NCI-H1436 (cell line): Measurements from ENCODE around the gene TTC9B.

Experiments used
- DNase-seq: peaks from one replicate; lab custom pipeline; 2025; lab: John Stamatoyannopoulos, UW

TTC9B gene

GRCh38 chr19:40247735-40248262 lies 29.6 kb upstream of the TTC9B start:
- DNase-seq: no peak

GRCh38 chr19:40247178-40247577 lies 29.0 kb upstream of the TTC9B start:
- DNase-seq: no peak

DNA sequence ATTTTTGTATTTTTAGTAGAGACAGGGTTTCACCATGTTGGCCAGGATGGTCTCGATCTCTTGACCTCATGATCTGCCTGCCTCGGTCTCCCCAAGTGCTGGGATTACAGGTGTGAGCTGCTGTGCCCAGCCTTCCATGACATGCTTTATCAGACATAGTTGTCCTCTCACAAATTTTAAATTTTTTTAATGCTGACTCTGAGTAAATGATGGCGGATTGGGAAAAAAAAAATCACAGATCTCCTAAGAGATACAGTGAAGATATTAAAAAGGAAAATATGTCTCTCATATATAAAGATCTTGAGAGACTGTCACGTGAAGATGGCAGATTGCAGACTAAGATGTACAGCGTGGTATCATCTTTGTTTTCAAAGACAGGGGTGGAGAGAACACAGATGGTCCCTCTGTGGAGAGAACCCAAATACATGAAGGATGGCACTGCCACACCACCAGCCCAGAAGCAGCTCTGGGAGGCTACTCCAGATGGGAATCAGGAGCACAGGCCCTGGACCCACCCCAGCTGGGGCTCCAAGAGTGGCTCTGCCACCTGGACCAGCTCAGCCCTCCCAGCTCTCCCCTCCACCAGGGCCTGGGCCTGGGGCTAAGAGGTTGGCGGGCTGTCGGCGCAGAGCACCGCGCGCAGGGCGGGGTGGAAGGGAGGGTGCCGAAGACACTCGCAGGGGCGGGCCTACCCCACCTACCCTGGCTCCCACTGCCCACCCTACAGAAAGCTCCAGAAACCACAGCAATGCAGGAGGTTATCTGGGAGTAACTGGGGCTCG lies 28.3 kb upstream of the TTC9B start:
- DNase-seq: no peak

GRCh38 chr19:40245506-40246128 lies 27.4 kb upstream of the TTC9B start:
- DNase-seq: no peak

GRCh38 chr19:40244579-40245317 lies 26.6 kb upstream of the TTC9B start:
- no peak for DNase-seq

DNA sequence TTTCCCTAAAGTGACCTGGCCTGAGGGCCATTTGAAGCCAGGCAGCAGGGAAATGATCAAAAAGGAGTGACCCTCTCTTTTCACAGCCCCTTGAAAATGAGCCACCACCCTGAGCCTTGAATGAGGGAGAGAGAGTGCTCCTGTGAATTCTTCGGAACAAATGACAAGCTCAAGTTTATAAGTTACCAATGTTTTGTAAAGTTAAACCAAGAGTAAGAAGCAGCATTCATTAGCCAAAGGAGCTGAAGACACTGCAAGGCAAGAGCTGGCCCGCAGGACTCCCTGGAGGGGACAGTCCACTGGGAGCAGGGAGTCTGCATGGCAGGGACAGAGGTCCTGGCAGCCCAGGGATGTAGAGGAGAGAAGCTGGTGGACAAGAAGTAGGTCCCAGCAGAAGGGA lies 25.0 kb upstream of the TTC9B start:
- no peak for DNase-seq

DNA sequence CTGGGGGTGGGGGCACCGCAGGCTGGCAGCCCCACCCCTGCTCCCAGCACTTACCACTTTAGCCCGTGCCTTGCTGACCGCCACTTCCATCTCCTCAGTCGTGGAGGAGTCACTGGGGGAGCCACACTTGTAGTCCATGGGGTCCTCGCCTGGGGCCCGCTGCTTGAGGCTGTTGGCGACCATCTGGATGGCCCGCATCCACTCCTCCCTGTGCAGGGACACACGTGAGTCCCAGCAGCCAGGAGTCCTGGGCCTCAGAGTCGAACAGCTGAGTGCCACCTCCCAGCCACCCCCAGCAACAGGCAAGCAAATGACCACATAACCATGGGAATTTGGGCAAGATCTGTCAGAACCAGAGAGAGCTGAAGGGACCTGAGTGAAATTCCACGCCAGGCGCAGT lies 24.3 kb upstream of the TTC9B start:
- no peak for DNase-seq

GRCh38 chr19:40241809-40242384 lies 23.7 kb upstream of the TTC9B start:
- no peak for DNase-seq

- no peak for DNase-seq
These were observed 23.1 kb upstream of the TTC9B start for GRCh38 chr19:40241125-40241808.

DNA sequence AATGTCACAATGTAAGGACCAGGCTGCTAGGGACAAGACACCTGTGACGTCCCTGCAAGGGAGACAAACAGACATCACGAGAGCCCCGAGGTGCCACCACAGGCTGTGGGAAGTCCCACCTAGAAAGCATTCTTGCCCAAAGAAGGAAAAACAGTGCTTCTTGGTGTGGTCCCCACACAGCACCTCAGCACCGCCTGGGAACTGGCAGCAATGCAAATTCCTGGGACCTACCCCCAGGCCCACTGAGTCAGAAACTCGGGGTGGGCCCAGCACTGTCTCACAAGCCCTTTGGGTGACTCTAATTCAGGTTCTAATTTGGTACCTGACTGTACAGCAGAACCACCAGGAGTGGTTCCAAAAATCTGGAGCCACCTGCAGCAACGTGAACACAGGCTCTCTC lies 22.1 kb upstream of the TTC9B start:
- DNase-seq: no peak

DNA sequence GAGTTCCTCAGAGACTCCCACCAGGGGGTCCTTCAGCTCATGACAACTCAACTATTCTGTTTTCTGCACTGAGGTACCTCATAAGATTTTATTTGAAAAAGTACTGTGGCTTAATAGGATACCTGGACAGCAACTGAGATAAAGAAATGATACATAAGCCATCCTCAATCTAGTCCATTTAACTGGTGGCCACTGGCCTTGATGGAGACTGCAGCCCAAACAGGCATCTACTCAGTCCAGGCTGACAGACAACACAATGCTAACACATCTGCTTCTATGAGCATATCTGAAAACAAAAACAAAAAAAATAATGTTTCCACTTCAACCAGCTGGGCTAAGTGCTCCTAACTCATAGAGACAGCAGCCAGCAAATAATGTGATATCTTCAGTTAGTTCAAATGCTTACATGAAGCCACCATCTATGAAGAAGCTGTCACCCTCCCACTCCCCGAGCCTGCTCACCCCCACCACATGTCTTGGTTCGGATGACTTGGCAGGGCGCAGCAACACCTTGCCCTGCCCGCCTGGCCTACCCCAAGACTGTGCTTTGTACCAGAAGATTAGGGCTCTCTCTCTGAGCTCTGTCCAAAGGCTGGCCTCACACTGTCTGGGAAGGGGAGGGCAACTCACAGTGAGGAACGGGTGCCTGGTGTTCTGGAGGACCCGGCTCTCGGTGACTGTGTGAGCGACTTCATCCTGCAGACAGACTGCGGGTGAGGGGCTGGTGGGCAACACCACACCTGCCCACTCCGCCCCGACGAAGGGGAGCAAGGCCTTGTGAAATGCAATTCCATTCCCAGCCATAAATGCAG lies 21.4 kb upstream of the TTC9B start:
- DNase-seq: no peak

- no peak for DNase-seq
These were observed 20.6 kb upstream of the TTC9B start for GRCh38 chr19:40238775-40239174.

DNA sequence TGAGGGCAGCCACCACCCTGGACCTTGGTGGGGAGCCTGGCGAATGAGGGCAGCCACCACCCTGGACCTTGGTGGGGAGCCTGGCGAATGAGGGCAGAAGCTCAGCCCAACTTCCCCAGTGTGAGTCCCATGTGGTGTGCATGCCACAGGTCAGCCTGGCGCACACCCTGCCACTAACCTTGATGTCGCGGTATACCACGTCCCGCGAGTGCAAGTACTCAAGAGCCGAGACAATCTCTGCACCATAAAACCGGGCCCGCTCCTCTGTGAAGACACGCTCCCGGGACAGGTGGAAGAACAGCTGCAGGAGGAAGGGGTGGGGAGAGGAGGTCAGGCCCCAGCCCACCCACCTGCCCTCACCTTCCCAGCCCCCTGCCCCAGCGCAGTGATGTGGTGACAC lies 19.6 kb upstream of the TTC9B start:
- no peak for DNase-seq

DNA sequence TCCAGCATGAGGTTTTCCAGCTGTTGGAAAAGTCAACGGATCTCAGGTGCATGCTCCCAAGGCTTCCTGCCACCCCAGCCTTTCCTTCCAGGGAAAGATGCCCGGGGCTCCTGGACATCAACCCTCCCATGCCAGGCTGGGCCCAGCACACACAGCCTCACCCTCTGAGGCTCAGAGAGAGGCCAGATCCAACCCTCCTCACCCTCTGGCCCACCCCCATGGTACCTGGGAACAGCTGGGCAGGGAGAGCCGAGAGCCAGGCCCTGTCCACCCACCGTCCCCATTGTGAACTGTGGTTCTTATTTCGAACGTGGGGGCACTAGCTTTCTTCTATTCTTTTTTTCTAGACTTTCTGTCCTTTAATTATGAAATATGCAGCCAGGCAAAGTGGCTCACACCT lies 18.2 kb upstream of the TTC9B start:
- no peak for DNase-seq

GRCh38 chr19:40236026-40236355 lies 17.8 kb upstream of the TTC9B start:
- DNase-seq: no peak

DNA sequence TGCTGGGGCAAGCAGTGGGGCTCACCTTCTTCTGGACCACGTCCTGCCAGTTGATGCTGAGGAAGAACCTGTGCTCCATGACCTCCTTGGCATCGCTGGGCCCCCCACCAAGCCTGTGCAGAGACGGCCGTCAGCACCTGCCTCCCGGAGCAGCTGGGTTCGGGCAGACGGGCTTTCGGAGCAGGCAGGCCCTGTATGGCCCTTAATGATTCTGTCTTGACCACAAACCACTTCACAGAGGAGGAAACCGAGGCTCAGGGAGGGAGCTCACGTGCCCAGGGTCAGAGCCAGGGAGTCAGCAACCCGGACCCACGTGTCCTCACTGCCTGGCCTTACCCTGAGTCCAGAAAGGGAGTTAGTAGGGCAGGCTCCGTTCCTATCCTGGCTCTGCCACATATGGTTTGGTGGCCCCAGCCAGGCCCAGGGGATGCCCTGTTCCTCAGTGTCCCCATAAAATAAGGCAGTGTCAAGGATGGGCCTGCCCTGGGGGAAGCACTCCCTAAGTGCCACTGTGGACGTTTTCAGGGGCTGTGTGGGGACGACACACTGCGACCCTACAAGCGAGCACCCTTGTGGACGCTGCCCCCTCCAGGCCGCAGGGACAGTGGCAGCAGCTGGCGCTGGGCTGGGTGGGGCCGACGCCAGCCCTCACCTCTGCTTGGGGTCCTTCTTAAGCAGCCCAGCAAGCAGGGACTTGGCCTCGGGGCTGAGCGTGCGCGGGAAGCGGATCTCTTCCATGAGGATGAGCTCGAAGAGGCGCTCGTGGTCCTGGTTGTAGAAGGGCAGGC lies 17.2 kb upstream of the TTC9B start:
- DNase-seq: no peak

GRCh38 chr19:40234429-40235237 lies 16.4 kb upstream of the TTC9B start:
- DNase-seq: no peak

DNA sequence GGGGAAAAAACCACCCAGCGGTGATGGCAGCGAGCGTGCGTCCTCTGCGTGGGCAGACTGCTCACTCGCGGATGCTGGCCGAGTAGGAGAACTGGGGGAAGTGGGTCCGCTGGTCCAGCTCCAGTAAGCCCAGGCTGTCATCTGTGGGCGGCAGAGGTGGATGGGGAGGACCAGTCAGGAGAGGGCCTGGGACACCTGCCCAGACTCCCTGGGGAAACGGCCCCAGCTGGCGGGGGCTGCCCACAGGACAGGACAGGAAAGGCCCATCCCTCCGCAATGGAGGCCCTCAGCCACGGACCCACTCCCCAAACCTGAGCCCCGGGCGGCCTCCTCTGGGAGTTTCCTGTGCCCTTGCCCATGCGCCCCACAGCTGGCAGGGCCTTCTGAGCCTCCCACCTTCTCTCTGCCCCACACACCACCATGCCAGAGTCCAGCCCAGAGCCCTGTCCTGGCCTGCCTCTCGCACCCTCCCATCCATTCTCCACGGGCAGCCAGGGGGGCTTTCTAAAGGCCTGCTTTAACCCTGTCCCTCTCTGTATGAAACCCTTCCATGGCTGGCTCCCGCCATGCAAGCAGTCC lies 15.7 kb upstream of the TTC9B start:
- no peak for DNase-seq
